ENCODE data around the gene SMYD4. TPM values are rescaled to one million over a fixed set of nuclear protein-coding genes. Genes with fewer than 3 reads are reported as not detected.

Gene SMYD4
- polyA plus RNA-seq, 1 donor from 2014 or later = 6.8 TPM

DNA sequence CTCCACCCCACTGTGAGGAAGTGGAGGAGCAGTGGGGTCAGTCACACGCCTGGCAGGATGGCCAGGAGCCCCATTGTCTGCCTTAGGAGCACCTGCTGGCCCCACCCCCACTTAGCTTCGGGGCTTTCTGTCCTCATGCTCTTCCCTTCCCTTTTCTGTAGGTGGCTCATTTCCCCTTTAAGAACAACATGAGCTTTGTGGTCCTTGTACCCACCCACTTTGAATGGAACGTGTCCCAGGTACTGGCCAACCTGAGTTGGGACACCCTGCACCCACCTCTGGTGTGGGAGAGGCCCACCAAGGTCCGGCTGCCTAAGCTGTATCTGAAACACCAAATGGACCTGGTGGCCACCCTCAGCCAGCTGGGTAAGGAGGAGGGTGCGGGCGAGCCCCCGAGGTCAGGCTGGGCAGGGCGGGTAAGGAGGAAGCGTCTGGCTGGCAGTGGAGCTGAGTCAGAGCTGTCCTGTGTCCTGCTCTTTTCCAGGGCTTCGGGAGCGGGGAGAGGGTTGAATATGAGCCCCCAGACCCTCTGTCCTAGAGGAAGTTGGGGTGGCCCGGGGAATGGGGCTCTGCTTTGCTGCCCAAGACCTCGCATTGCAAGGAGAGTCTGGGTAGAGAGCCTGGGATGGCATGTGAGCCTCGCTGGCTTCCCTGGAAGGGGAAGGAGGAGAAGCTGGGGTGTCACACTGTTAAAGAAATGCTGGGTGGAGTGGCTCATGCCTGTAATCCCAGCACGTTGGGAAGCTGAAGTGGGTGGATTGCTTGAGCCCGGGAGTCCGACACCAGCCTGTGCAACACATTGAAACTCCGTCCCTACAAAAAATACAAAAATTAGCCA lies 77.1 kb downstream of the SMYD4 start:
- Histone ChIP-seq H3K79me2 (replicated peaks; ENCODE audit: insufficient read depth, low read length) (no peaks in the 10 kb centered on the region), H3K27me3 (ENCODE audit: insufficient read depth, low read depth, low read length) (no peaks in the 10 kb centered on the region), H3K4me3 (ENCODE audit: low read length) (no peak overlapping the region), H3K4me2 (ENCODE audit: low read length) (no peak overlapping the region), H2AFZ (ENCODE audit: low read depth, low read length) (no peak overlapping the region), H3K9ac (ENCODE audit: low read length) (no peak overlapping the region), H3K9me2 (ENCODE audit: insufficient read depth, low read length) (no peaks in the 10 kb centered on the region), H3K9me3 (ENCODE audit: low read length) (no peaks in the 10 kb centered on the region), H3K36me3 (ENCODE audit: insufficient read depth, low read length) (no peaks in the 10 kb centered on the region), H3F3A (ENCODE audit: insufficient read depth, low read length, poor library complexity, severe bottlenecking) (no peaks in the 10 kb centered on the region), H3K27ac (ENCODE audit: low read length) (no peak overlapping the region), H4K20me1 (ENCODE audit: insufficient read depth) (no peaks in the 10 kb centered on the region)
- TF ChIP-seq EZH2 (IDR thresholded peaks at IDR 0.05; ENCODE audit: borderline replicate concordance, insufficient read depth, low read length, poor library complexity, severe bottlenecking) (no peak), SMC3 (conservative IDR thresholded peaks at IDR 0.05; ENCODE audit: poor library complexity) (no peak), TAF1 (IDR thresholded peaks at IDR 0.05; ENCODE audit: low read depth) (no peak), EP300 (conservative IDR thresholded peaks at IDR 0.05; ENCODE audit: poor library complexity, severe bottlenecking) (no peak), RAD21 (conservative IDR thresholded peaks at IDR 0.05) (no peak), POLR2AphosphoS5 (IDR thresholded peaks at IDR 0.05) (no peak), MXI1 (conservative IDR thresholded peaks at IDR 0.05; ENCODE audit: poor library complexity, severe bottlenecking) (no peak)
- TF ChIP-seq, protein P1, sequence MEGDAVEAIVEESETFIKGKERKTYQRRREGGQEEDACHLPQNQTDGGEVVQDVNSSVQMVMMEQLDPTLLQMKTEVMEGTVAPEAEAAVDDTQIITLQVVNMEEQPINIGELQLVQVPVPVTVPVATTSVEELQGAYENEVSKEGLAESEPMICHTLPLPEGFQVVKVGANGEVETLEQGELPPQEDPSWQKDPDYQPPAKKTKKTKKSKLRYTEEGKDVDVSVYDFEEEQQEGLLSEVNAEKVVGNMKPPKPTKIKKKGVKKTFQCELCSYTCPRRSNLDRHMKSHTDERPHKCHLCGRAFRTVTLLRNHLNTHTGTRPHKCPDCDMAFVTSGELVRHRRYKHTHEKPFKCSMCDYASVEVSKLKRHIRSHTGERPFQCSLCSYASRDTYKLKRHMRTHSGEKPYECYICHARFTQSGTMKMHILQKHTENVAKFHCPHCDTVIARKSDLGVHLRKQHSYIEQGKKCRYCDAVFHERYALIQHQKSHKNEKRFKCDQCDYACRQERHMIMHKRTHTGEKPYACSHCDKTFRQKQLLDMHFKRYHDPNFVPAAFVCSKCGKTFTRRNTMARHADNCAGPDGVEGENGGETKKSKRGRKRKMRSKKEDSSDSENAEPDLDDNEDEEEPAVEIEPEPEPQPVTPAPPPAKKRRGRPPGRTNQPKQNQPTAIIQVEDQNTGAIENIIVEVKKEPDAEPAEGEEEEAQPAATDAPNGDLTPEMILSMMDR (IDR thresholded peaks at IDR 0.05; ENCODE audit: poor library complexity, severe bottlenecking) = no peak
- TF ChIP-seq, protein P2, sequence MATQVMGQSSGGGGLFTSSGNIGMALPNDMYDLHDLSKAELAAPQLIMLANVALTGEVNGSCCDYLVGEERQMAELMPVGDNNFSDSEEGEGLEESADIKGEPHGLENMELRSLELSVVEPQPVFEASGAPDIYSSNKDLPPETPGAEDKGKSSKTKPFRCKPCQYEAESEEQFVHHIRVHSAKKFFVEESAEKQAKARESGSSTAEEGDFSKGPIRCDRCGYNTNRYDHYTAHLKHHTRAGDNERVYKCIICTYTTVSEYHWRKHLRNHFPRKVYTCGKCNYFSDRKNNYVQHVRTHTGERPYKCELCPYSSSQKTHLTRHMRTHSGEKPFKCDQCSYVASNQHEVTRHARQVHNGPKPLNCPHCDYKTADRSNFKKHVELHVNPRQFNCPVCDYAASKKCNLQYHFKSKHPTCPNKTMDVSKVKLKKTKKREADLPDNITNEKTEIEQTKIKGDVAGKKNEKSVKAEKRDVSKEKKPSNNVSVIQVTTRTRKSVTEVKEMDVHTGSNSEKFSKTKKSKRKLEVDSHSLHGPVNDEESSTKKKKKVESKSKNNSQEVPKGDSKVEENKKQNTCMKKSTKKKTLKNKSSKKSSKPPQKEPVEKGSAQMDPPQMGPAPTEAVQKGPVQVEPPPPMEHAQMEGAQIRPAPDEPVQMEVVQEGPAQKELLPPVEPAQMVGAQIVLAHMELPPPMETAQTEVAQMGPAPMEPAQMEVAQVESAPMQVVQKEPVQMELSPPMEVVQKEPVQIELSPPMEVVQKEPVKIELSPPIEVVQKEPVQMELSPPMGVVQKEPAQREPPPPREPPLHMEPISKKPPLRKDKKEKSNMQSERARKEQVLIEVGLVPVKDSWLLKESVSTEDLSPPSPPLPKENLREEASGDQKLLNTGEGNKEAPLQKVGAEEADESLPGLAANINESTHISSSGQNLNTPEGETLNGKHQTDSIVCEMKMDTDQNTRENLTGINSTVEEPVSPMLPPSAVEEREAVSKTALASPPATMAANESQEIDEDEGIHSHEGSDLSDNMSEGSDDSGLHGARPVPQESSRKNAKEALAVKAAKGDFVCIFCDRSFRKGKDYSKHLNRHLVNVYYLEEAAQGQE (IDR thresholded peaks at IDR 0.05; ENCODE audit: borderline replicate concordance) = no peak

DNA sequence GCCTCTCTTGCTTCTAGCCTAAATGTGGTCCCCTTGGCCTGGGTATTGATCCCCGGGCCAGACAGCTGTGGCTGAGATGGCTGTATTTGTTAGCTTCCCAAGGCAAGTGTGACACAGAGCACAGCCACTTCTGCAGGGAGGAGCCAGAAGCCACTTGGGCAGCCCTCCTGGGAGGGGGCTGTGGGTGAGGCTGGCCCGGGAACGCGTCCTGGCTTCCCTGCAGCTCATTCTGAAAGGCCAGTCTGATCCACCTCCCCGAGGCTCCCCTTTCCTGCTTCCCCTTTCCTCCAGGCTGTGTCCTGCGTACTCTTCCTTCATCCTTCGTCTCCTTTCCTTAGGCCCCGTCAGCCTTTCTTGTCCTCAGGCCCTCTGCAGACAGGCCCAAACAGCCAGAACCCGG lies 79.1 kb downstream of the SMYD4 start:
- no peaks in the 10 kb centered on the region for H3K27me3 ChIP-seq (ENCODE audit: insufficient read depth, low read depth, low read length)
- H3F3A ChIP-seq (ENCODE audit: insufficient read depth, low read length, poor library complexity, severe bottlenecking) = no peaks in the 10 kb centered on the region
- H2AFZ ChIP-seq (ENCODE audit: low read depth, low read length) = no peak overlapping the region
- TF ChIP-seq TAF1 (IDR thresholded peaks at IDR 0.05; ENCODE audit: low read depth) = no peak
- no peak for TF ChIP-seq EP300 (conservative IDR thresholded peaks at IDR 0.05; ENCODE audit: poor library complexity, severe bottlenecking)
- TF ChIP-seq EZH2 (IDR thresholded peaks at IDR 0.05; ENCODE audit: borderline replicate concordance, insufficient read depth, low read length, poor library complexity, severe bottlenecking) = no peak
- TF ChIP-seq MXI1 (conservative IDR thresholded peaks at IDR 0.05; ENCODE audit: poor library complexity, severe bottlenecking) = no peak
- TF ChIP-seq RAD21 (conservative IDR thresholded peaks at IDR 0.05) = no peak
- TF ChIP-seq, protein P1 (IDR thresholded peaks at IDR 0.05; ENCODE audit: poor library complexity, severe bottlenecking) = no peak
- TF ChIP-seq POLR2AphosphoS5 (IDR thresholded peaks at IDR 0.05) = no peak
- TF ChIP-seq, protein P2 (IDR thresholded peaks at IDR 0.05; ENCODE audit: borderline replicate concordance) = no peak
- TF ChIP-seq SMC3 (conservative IDR thresholded peaks at IDR 0.05; ENCODE audit: poor library complexity) = no peak
- no peaks in the 10 kb centered on the region for H3K9me2 ChIP-seq (ENCODE audit: insufficient read depth, low read length)
- no peaks in the 10 kb centered on the region for H3K9me3 ChIP-seq (ENCODE audit: low read length)
- no peak overlapping the region for H3K4me2 ChIP-seq (ENCODE audit: low read length)
- H3K36me3 ChIP-seq (ENCODE audit: insufficient read depth, low read length) = no peaks in the 10 kb centered on the region
- no peak overlapping the region for H3K9ac ChIP-seq (ENCODE audit: low read length)
- no peak overlapping the region for H3K4me3 ChIP-seq (ENCODE audit: low read length)
- no peaks in the 10 kb centered on the region for H3K79me2 ChIP-seq (replicated peaks; ENCODE audit: insufficient read depth, low read length)
- no peak overlapping the region for H3K27ac ChIP-seq (ENCODE audit: low read length)
- no peaks in the 10 kb centered on the region for H4K20me1 ChIP-seq (ENCODE audit: insufficient read depth)

Data from neural cell (in vitro differentiated cells).